ENCODE results near the gene PRELP. TPM values are rescaled to one million over a fixed set of nuclear protein-coding genes. Genes with fewer than 3 reads are reported as not detected.

The PRELP gene
- total and polyA plus RNA-seq, 9 of the 15 experiments (the other 6 are each of a cell fraction or from before 2014, with no cell fraction given) = 0.04 TPM; not detected in 8

DNA sequence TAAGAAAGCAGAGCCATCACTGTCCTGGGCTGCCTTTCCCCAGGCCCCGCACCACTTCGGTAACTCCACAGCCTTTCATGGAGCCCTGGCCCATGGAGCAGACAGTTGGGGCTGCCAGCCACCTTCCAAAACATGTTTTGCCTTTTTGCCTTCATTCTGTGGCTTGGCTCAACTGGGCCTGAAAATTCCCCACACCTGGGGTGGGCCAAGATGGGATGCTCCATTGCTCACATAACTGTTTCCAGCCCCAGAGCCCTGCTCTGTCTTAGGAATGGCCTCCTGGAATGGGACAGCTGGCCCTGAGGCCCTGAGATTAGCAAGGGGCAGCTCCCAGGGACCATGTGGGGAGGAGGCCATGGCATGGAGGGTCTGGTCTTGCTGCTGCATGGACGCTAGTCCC lies 10.9 kb upstream of the PRELP start:
- H2AFZ ChIP-seq (ENCODE audit: low read depth, low read length) = no peak overlapping the region
- ChIA-PET POLR2A (interaction anchor here (0.9 to 4.7 kb wide), 2 partner anchors 11 to 12 kb away, joined by 3 to 20 read pairs; partner anchors contain the start of gene PRELP), CTCF (ENCODE audit: low intra/inter-chr PET ratio) (no interaction called here)
- peaks cover 13% of the 10 kb centered on the region for H4K20me1 ChIP-seq (replicated peaks; ENCODE audit: control insufficient read depth, insufficient read depth, low read length)
- WGBS (ENCODE audit: insufficient coverage, low coverage, missing lambda C conversion rate) = 0% methylated on average over 3 of the region's 3 CpGs
- no peaks in the 10 kb centered on the region for H3K36me3 ChIP-seq (ENCODE audit: control insufficient read depth, insufficient read depth, low read length)
- intact Hi-C loops (cut with micrococcal nuclease) (no loop called here), in situ Hi-C loops (cut with MboI) (no loop called here)
- DNase-seq (ENCODE audit: extremely low read depth in 1 of 4, low spot score in 3 of 4) (no peak), FAIRE-seq (no peak), ATAC-seq (no peak)
- H3K4me3 ChIP-seq = no peak overlapping the region
- H3K4me2 ChIP-seq (ENCODE audit: insufficient read depth, low read length) = no peak overlapping the region
- no peaks in the 10 kb centered on the region for H3K4me1 ChIP-seq (replicated peaks in 1 of 2; ENCODE audit: control insufficient read depth in 2 of 2, insufficient read depth in 2 of 2, low read length in 2 of 2)
- H3K9ac ChIP-seq (ENCODE audit: insufficient read depth in 1 of 2, low read depth in 2 of 2, low read length in 2 of 2) = no peak overlapping the region
- no peaks in the 10 kb centered on the region for H3K9me1 ChIP-seq (ENCODE audit: control insufficient read depth, insufficient read depth, low read length)
- peaks cover 54 to 66% of the 10 kb centered on the region in 2 experiments for H3K27me3 ChIP-seq (ENCODE audit: control insufficient read depth in 2 of 2, insufficient read depth in 2 of 2, low read length in 2 of 2)
- no peaks in the 10 kb centered on the region for H3K9me3 ChIP-seq (replicated peaks; ENCODE audit: control insufficient read depth, insufficient read depth, low read depth, low read length)
- BruUV-seq (replicated peaks) = no TSS peak
- no peak overlapping the region for H3K27ac ChIP-seq (ENCODE audit: extremely low read depth, low read depth, low read length)
- no peaks in the 10 kb centered on the region for H3K79me2 ChIP-seq (ENCODE audit: control insufficient read depth, insufficient read depth, low read length)
- TF ChIP-seq TEAD4 (IDR thresholded peaks at IDR 0.05; ENCODE audit: low read length) (no peak), TEAD4 (CRISPR knock-in tag; IDR thresholded peaks at IDR 0.05; ENCODE audit: borderline replicate concordance) (no peak), HDGF (IDR thresholded peaks at IDR 0.05) (no peak), OTX1 (CRISPR knock-in tag; IDR thresholded peaks at IDR 0.05) (no peak), CLOCK (CRISPR knock-in tag; IDR thresholded peaks at IDR 0.05; ENCODE audit: borderline replicate concordance) (no peak), SMARCA5 (IDR thresholded peaks at IDR 0.05) (no peak), CREB3L1 (IDR thresholded peaks at IDR 0.05; ENCODE audit: borderline replicate concordance, low read depth) (no peak), RFX5 (IDR thresholded peaks at IDR 0.05; ENCODE audit: low read depth, low read length) (no peak), NONO (IDR thresholded peaks at IDR 0.05; ENCODE audit: low read depth in 2 of 2, low read length in 1 of 2) (no peak)
- TF ChIP-seq, protein P1, sequence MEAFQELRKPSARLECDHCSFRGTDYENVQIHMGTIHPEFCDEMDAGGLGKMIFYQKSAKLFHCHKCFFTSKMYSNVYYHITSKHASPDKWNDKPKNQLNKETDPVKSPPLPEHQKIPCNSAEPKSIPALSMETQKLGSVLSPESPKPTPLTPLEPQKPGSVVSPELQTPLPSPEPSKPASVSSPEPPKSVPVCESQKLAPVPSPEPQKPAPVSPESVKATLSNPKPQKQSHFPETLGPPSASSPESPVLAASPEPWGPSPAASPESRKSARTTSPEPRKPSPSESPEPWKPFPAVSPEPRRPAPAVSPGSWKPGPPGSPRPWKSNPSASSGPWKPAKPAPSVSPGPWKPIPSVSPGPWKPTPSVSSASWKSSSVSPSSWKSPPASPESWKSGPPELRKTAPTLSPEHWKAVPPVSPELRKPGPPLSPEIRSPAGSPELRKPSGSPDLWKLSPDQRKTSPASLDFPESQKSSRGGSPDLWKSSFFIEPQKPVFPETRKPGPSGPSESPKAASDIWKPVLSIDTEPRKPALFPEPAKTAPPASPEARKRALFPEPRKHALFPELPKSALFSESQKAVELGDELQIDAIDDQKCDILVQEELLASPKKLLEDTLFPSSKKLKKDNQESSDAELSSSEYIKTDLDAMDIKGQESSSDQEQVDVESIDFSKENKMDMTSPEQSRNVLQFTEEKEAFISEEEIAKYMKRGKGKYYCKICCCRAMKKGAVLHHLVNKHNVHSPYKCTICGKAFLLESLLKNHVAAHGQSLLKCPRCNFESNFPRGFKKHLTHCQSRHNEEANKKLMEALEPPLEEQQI (IDR thresholded peaks at IDR 0.05) = no peak
- TF ChIP-seq, protein P2, sequence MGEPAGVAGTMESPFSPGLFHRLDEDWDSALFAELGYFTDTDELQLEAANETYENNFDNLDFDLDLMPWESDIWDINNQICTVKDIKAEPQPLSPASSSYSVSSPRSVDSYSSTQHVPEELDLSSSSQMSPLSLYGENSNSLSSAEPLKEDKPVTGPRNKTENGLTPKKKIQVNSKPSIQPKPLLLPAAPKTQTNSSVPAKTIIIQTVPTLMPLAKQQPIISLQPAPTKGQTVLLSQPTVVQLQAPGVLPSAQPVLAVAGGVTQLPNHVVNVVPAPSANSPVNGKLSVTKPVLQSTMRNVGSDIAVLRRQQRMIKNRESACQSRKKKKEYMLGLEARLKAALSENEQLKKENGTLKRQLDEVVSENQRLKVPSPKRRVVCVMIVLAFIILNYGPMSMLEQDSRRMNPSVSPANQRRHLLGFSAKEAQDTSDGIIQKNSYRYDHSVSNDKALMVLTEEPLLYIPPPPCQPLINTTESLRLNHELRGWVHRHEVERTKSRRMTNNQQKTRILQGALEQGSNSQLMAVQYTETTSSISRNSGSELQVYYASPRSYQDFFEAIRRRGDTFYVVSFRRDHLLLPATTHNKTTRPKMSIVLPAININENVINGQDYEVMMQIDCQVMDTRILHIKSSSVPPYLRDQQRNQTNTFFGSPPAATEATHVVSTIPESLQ (CRISPR knock-in tag; IDR thresholded peaks at IDR 0.05) = no peak
- TF ChIP-seq, protein P3, sequence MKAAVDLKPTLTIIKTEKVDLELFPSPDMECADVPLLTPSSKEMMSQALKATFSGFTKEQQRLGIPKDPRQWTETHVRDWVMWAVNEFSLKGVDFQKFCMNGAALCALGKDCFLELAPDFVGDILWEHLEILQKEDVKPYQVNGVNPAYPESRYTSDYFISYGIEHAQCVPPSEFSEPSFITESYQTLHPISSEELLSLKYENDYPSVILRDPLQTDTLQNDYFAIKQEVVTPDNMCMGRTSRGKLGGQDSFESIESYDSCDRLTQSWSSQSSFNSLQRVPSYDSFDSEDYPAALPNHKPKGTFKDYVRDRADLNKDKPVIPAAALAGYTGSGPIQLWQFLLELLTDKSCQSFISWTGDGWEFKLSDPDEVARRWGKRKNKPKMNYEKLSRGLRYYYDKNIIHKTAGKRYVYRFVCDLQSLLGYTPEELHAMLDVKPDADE (conservative IDR thresholded peaks at IDR 0.05; ENCODE audit: control insufficient read depth, low read depth, low read length) = no peak
